GM12872 (cell line): ENCODE data around the gene ZNF594.

Source experiments
- TF ChIP-seq, protein P1 (sequence below): IDR thresholded peaks from 3 replicates; pipeline ENCODE4 v1.5.1; 2011; ENCODE audit warnings: low read depth, mild to moderate bottlenecking, low read length, moderate library complexity; ENCODE audit not compliant: insufficient read depth

The ZNF594 gene

DNA sequence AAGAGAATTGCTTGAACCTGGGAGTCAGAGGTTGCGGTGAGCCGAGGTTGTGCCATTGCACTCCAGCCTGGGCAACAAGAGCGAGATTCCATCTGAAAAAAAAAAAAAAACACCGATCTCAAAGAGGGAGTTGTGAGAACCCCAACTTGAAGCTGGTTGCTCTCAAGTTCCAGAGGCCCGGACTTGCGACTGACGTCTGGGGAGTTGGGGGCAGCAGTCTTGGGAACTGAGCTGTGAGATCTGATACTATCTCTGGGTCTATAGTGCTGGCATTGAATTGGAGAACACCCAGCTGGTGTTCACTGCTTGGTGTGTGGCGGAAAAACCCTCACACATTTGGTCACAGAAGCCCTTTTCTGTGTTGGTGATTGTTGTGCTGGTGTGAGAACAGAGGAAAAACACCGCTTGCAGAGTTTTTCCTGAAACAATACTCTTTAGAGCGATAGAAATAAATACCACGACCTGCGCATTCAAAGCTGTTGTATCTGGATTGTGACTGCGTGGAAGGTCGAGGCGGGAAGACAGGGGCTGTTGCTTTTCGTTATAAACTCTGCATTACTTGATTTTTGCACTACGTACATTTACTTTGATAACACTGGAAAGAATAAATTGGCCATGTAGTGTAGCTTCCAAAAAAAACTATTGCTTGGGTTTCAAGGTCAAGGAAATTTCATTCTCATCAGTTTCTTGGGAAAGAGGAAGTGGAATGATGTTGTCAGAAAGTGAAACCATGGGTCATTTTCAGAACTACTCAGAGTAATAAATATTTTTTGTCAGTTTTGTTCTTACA lies 34.2 kb upstream of the ZNF594 start:
- TF ChIP-seq, protein P1, sequence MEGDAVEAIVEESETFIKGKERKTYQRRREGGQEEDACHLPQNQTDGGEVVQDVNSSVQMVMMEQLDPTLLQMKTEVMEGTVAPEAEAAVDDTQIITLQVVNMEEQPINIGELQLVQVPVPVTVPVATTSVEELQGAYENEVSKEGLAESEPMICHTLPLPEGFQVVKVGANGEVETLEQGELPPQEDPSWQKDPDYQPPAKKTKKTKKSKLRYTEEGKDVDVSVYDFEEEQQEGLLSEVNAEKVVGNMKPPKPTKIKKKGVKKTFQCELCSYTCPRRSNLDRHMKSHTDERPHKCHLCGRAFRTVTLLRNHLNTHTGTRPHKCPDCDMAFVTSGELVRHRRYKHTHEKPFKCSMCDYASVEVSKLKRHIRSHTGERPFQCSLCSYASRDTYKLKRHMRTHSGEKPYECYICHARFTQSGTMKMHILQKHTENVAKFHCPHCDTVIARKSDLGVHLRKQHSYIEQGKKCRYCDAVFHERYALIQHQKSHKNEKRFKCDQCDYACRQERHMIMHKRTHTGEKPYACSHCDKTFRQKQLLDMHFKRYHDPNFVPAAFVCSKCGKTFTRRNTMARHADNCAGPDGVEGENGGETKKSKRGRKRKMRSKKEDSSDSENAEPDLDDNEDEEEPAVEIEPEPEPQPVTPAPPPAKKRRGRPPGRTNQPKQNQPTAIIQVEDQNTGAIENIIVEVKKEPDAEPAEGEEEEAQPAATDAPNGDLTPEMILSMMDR, result no peak

DNA sequence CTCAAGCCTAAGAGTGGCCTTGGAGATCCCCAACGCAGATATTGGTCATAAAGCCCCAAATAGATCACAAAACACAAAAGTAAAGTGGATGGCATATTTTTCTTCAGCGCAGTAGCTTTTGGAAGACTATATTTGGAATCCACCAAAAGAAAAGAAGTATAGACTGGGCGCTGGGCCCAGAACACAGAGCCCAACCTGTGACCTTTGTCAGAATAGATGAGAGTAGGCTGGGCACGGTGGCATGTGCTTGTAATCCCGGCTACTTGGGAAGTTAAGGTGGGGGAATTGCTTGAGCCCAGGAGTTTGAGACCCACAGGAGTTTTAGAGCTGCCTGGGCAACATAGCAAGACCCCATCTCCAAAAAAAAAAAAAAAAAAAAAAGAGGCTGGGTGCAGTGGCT lies 28.4 kb upstream of the ZNF594 start:
- TF ChIP-seq, protein P1, result no peak

GRCh38 chr17:5219536-5219935 lies 27.9 kb upstream of the ZNF594 start:
- TF ChIP-seq, protein P1, result no peak

DNA sequence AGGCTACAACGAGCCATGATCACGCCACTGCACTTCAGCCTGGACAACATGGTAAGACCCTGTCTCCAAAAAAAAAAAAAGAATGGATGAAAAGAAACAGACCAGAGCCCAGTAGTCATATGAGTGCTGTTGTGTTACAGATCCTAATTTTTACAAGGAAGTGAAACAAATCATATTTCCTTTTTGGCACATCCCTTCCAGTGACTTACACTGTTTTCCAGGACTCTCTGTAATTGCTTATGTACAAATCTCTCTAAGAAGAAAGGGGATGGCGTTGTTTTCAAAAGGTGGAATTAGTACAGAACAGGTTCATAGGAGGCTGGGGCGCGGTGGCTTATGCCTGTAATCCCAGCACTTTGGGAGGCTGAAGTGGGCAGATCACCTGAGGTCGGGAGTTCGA lies 19.8 kb upstream of the ZNF594 start:
- TF ChIP-seq, protein P1, result no peak

DNA sequence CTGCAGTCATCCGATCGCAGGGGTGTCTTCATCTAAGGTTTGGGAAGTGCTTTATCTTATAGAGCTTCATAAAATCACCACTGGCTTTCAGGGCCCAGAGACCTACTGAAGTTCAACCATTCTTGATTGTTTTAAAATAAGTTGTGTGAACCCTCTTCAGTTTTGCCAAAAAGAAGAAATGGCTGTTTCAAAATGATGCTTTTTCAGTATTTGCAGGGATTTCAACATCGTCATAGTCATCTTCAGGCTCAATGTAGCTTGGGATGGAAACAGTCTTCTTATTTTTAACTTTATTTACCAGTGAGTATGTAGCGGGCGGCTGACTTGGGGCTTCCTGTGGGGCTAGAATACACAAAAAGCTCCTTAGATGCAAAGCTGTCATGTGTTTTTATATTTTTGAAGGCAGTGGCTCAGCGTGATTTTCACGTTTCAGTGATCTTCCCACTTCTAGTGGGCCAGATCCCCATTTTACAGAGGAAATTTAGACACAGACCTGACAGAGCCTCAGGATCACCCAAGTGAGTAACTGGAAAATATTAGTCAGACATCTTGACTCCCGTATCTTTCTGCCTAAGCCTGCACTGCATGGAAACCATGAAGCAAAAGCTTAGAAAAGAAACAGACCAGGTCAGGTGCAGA lies 19.1 kb upstream of the ZNF594 start:
- TF ChIP-seq, protein P1, result no peak

DNA sequence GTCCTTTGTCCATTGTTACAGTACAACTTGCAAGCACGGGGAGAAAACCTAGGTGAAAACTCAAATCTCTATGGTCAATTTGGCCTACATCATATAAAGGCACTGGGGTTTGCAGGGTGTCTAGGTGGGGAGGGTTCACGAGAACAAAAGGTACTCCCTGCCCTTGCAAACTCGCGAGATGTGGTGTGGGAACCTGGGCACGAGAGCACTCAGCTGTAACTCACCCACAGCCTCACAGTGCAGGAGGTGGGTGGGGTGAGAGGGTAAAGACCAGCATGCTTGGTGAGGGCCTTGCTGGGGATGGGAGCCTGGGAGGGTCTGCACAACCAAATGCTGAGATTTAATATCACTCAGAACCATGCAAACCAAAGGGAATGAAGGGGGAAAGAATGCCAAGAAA lies 18.4 kb upstream of the ZNF594 start:
- TF ChIP-seq, protein P1, result no peak

GRCh38 chr17:5209396-5209795 lies 17.7 kb upstream of the ZNF594 start:
- TF ChIP-seq, protein P1, result no peak
